ENCODE data around the gene RBL2. TPM values are rescaled to one million over a fixed set of nuclear protein-coding genes. Genes with fewer than 3 reads are reported as not detected.

RBL2 gene
- total and polyA plus RNA-seq, 9 of the 15 experiments (the other 6 are each of a cell fraction or from before 2014, with no cell fraction given) = 7.8 to 76.3 (median 28.5) TPM

DNA sequence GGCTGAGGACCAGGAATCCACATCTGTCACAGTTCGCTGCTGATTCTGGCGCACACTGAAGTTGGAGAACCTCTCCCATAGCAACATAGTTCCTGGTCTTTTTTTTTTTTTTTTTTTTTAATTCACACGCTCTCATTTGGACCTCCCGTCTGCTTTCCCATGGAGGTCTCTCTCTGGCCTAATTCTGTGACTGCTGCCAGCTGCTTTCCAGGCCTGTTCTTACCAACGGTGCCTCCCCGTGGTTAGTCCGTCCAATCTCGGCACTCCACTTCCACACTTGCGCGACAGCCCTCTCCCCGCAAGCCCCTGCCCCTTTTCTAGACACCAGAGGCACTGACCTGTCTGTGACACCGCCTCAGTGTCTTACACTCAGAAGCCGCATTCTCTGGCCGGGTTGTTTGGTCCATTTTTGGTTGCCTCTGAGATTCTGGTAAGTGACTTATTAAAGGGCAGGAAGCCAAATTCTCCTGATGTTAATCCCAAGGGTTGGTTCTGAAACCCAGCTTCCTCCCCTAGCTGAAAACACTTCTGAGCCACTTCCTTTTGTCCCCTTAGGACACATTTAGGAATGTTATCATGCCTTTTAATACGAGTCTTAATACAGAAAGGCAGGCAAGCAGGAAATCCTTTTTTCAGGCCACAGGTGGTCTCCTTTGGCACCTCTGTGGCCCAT lies 69.9 kb downstream of the RBL2 start:
- Histone ChIP-seq H3K9me1 (ENCODE audit: control insufficient read depth, insufficient read depth, low read length) (no peaks in the 10 kb centered on the region), H3K36me3 (ENCODE audit: control insufficient read depth, insufficient read depth, low read length) (no peaks in the 10 kb centered on the region), H3K27ac (ENCODE audit: extremely low read depth, low read depth, low read length) (no peak overlapping the region), H4K20me1 (replicated peaks; ENCODE audit: control insufficient read depth, insufficient read depth, low read length) (no peaks in the 10 kb centered on the region), H3K4me3 (peak overlapping the region; percentile 52), H3K4me2 (ENCODE audit: insufficient read depth, low read length) (peak overlapping the region; percentile 84), H3K79me2 (ENCODE audit: control insufficient read depth, insufficient read depth, low read length) (no peaks in the 10 kb centered on the region), H3K4me1 (replicated peaks in 1 of 2; ENCODE audit: control insufficient read depth in 2 of 2, insufficient read depth in 2 of 2, low read length in 2 of 2) (peaks cover 7 to 16% of the 10 kb centered on the region in 2 experiments; a peak in 4 of 5 replicates), H3K9ac (ENCODE audit: insufficient read depth in 1 of 2, low read depth in 2 of 2, low read length in 2 of 2) (peak overlapping the region; percentile 16 to 92; a peak in 3 of 4 replicates), H2AFZ (ENCODE audit: low read depth, low read length) (no peak overlapping the region; the same call in 1 of the 2 replicates), H3K9me3 (replicated peaks; ENCODE audit: control insufficient read depth, insufficient read depth, low read depth, low read length) (no peaks in the 10 kb centered on the region), H3K27me3 (ENCODE audit: control insufficient read depth in 2 of 2, insufficient read depth in 2 of 2, low read length in 2 of 2) (no peaks in the 10 kb centered on the region; a peak in 2 of 5 replicates)
- ATAC-seq = no peak
- no peak for FAIRE-seq
- 0 out of 4 replicates have a peak, but pooled peaks of 1 of the 2 experiments have one; percentile 2 for TF ChIP-seq HDAC1 (IDR thresholded peaks at IDR 0.05)
- 0 out of 2 replicates have a peak, but pooled peaks have one; percentile 3 for TF ChIP-seq ZNF384 (IDR thresholded peaks at IDR 0.05; ENCODE audit: low read depth, low read length)
- TF ChIP-seq RB1 (IDR thresholded peaks at IDR 0.05; ENCODE audit: low read depth) = no peak
- CTCF ChIA-PET (ENCODE audit: low intra/inter-chr PET ratio) = no interaction called here
- peak in 1 of 4 experiments; percentile 20 for DNase-seq (ENCODE audit: extremely low read depth in 1 of 4, low spot score in 3 of 4)
- BruUV-seq (replicated peaks) = TSS peak; percentile 75
- in situ Hi-C loops (cut with MboI) = loop anchor here (10.0 to 25.0 kb wide), 2 partner anchors 449 to 1317 kb away; partner anchors contain the start of genes CHD9 and CHD9NB
- WGBS (ENCODE audit: insufficient coverage, low coverage, missing lambda C conversion rate) = 44% methylated on average over 10 of the region's 15 CpGs
- intact Hi-C loops (cut with micrococcal nuclease) = loop anchor here (5.0 to 10.0 kb wide), 2 partner anchors 77 to 369 kb away; no protein-coding TSS in a partner anchor
- POLR2A ChIA-PET = interaction anchor here (0.6 to 1.2 kb wide), 4 partner anchors 10 to 175 kb away, joined by 3 to 5 read pairs (median 4); no protein-coding TSS in a partner anchor

DNA sequence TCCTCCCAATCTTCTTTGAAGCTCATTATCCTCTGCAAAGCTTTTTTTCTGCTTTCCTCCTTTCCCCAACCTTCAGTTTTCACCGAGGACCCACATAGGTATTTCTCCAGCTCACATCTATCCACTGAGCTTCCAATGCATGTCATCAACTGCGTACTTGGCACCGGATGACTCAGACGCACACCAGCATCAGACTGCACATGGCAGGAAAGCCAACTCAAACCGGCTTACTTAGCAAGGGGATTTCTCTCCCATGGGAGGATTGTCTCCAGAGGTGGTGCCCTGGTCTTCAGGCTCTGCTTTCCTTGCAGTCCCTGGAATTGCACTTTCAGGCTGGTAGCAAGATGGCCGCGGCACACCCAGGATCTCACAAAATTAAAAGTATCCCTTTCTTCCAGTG lies 70.4 kb downstream of the RBL2 start:
- in situ Hi-C loops (cut with MboI) = loop anchor here (10.0 to 25.0 kb wide), 2 partner anchors 450 to 1317 kb away; partner anchors contain the start of genes CHD9 and CHD9NB
- Histone ChIP-seq H3K27me3 (ENCODE audit: control insufficient read depth in 2 of 2, insufficient read depth in 2 of 2, low read length in 2 of 2) (no peaks in the 10 kb centered on the region; a peak in 2 of 5 replicates), H3K4me3 (no peak overlapping the region), H3K9me1 (ENCODE audit: control insufficient read depth, insufficient read depth, low read length) (no peaks in the 10 kb centered on the region), H3K79me2 (ENCODE audit: control insufficient read depth, insufficient read depth, low read length) (no peaks in the 10 kb centered on the region), H2AFZ (ENCODE audit: low read depth, low read length) (no peak overlapping the region), H3K4me1 (replicated peaks in 1 of 2; ENCODE audit: control insufficient read depth in 2 of 2, insufficient read depth in 2 of 2, low read length in 2 of 2) (peaks cover 7 to 16% of the 10 kb centered on the region in 2 experiments; a peak in 4 of 5 replicates), H3K27ac (ENCODE audit: extremely low read depth, low read depth, low read length) (no peak overlapping the region), H3K9ac (ENCODE audit: insufficient read depth in 1 of 2, low read depth in 2 of 2, low read length in 2 of 2) (no peak overlapping the region), H4K20me1 (replicated peaks; ENCODE audit: control insufficient read depth, insufficient read depth, low read length) (no peaks in the 10 kb centered on the region), H3K4me2 (ENCODE audit: insufficient read depth, low read length) (no peak overlapping the region), H3K9me3 (replicated peaks; ENCODE audit: control insufficient read depth, insufficient read depth, low read depth, low read length) (no peaks in the 10 kb centered on the region), H3K36me3 (ENCODE audit: control insufficient read depth, insufficient read depth, low read length) (no peaks in the 10 kb centered on the region)
- WGBS (ENCODE audit: insufficient coverage, low coverage, missing lambda C conversion rate) = 78% methylated on average over 7 of the region's 7 CpGs
- TF ChIP-seq XRCC5 (IDR thresholded peaks at IDR 0.05; ENCODE audit: low read depth, low read length) (no peak), TBP (optimal IDR thresholded peaks at IDR 0.05; ENCODE audit: low read depth, low read length) (no peak), PPARD (CRISPR knock-in tag; IDR thresholded peaks at IDR 0.05) (no peak), MCM2 (IDR thresholded peaks at IDR 0.05; ENCODE audit: low read depth) (no peak), E2F3 (CRISPR knock-in tag; IDR thresholded peaks at IDR 0.05) (no peak), ZNF224 (CRISPR knock-in tag; IDR thresholded peaks at IDR 0.05) (no peak)
- no TSS peak for BruUV-seq (replicated peaks)
- ATAC-seq = no peak
- no peak for FAIRE-seq
- no peak for DNase-seq (ENCODE audit: extremely low read depth in 1 of 4, low spot score in 3 of 4)
- CTCF ChIA-PET (ENCODE audit: low intra/inter-chr PET ratio) = no interaction called here
- intact Hi-C loops (cut with micrococcal nuclease) = loop anchor here (5.0 to 10.0 kb wide), 3 partner anchors 77 to 447 kb away; no protein-coding TSS in a partner anchor
- POLR2A ChIA-PET = no interaction called here
